Inflammatory macrophage treated with lipopolysaccharide for 1 hour (primary cell): ENCODE measurements around the gene PSMD13.
"Not testable (repeated sequence)": the region's sequence is repeated elsewhere in the genome, so short reads cannot be mapped to it uniquely, and the experiment has no call there.

Experiments used
- DNase-seq, 2 donors: peaks; one replicate each; pipeline ENCODE4 v3.0.0-alpha.2; 2020 to 2022

Gene PSMD13

DNA sequence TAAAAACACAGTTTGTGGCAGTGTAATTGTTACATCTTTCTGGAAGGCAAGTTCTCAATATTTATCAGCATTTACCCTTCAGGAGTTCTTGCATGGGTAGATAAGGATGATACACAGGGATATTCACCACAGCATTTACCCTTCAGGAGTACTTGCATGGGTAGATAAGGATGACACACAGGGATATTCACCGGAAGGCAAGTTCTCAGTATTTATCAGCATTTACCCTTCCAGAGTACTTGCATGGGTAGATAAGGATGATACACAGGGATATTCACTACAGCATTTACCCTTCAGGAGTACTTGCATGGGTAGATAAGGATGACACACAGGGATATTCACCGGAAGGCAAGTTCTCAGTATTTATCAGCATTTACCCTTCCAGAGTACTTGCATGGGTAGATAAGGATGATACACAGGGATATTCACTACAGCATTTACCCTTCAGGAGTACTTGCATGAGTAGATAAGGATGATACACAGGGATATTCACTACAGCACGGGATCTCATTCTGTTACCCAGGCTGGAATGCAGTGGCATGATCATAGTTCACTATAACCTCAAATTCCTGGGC lies 16.0 kb upstream of the PSMD13 start:
- DNase-seq: not testable (repeated sequence)

DNA sequence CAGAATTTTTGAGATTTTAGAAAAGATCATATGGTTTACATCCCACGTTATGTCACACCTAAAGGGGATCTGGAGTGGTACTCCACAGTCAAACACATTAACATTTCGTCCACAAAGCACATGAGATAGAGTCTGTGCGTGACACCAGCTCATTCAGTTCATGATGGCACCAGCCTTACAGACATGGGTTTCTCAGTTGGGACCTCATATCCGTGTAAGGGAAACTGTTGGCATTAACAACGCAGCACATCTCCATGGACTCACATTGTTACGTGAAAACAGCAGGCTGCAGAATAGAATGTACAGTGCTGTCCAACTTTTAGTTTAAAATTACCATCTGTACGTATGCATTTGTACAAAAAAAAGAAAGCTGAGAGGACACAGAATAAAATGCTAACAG lies 15.2 kb upstream of the PSMD13 start:
- no peak for DNase-seq

DNA sequence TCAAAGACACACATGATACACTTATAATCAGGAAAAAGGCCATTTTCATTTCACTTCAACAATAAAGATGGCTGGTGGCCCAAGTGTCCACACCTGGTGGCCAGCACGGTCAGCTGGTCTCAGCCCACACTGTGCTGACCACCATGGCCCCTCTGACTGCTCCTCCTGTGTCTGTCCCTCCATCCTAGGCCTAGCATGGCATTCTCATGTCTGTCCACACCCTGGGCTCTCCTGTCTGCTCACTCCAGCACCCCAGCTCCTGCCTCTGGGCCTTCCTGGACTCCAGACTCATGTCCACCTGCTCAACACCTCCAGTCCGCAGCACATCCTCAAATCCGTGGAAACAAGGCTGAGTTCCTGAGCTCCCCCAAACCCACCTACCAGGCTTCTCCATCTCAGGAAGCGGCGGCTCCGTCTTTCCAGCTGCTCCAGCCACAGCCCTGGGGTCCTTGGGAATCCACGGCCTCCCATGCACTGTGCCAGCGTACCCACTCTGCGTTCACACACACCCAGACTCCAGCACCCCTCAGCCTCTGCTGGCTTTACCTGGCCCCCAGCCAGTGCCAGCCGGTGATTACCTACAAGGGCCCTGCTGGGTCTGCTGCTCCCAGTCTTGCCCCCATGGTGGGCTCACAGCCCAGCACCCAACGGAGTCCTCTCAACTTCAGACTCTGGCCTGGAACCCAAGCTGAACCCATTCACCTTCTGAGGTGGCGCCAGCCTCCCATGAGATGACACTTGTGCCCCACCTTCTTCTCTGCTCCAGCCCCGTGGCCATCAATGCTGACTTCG lies 14.6 kb upstream of the PSMD13 start:
- DNase-seq: no peak

DNA sequence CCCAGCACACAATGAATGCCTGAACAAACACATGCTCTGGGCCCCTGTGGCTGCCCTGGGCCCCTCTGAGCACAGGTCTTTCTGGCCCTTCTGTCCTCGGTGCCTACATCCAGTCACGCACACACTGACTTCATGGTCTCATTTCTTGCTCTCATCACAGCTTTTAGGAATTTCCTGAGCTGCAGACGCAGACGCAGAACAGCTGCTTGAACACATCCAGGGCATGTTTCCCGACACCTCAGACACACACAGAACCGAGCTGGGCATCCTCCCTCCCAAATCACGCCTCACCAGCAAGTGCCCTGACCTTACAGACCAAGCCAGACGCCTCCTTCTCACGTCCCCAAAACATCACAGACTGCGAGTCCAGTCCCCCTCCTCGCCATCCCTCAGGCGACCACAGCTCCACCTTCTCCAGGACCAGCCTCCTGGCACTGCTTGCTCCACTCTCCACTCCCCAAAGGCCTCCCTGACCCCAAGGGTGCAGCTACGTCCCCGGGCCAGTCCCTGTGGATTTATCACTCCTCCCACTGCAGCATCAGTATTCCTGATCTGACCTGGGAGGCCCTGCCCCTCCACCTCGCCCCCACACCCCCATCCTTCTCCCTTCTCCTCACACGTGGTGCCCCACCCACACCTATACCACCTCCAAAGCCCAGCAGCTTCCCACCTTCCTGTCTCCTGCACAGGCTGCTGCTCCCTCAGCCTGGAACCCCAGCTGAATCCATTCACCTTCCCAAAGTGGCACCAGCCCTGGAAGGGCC lies 13.6 kb upstream of the PSMD13 start:
- no peak for DNase-seq

DNA sequence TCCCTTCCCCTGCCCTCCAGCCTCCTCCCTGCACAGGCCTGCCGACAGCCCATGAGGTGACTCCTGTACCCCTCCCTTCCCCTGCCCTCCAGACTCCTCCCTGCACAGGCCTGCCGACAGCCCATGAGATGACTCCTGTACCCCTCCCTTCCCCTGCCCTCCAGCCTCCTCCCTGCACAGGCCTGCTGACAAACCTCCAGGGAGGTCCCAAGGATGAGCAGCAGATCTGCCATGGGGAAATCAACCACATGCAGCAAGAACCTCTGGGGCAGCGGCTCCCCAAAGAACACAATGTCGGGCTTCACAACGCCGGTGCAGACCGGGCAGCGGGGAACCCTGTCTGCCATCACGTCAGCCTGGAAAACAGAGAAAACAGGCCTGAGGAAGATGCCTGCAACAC lies 12.9 kb upstream of the PSMD13 start:
- no peak for DNase-seq

DNA sequence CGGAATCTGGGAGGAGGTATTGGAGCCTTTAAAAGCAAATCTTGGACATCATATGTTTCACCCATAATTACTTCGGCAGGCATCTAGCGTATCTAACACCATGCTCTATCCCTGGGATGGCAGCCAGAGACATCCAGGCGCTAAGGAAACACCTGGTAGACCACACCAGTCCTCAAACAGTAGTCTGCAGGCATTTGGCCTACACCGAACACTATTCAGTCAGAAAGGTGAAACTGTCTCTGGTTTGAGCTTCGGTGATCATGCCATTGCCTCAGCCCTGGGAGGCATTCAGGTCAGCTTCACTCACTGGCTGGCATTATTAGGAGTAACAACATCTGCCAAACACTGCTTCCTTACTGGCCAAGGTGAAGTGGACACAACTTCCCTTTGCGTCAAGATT lies 12.4 kb upstream of the PSMD13 start:
- no peak for DNase-seq

DNA sequence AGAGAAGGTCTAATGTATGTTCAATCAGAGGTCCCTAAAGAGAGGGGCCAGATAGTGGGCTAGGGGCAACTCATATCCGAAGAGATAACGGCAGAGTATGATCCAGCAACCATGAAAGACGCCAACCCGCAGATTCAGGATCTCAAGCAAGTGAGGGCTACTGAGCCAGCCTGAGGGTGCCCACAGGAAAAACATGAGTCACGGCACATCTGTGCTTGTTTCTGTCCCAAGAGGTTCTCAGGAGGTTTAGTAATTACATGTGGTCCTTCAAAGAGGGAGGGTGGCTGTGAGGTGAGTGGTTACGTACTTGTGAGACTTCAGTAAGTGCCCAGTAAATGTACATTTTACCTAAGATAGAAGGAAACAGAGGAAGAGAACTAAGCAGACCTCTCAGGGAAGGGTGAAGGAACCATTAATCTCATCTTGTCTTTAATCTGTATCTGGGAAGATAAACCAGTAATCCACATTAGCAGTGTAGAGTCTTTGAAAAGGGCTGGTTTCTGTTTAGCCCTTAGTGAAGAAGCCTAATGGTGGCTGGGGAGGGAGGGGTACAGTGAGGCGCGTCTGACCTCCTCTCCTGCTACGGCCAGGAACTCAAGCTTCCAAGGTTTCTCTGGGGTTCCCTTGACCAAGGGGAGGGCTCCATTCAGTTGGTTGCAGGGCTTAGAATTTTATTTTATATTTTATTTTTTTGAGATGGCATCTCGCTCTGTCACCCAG lies 10.9 kb upstream of the PSMD13 start:
- no peak for DNase-seq

DNA sequence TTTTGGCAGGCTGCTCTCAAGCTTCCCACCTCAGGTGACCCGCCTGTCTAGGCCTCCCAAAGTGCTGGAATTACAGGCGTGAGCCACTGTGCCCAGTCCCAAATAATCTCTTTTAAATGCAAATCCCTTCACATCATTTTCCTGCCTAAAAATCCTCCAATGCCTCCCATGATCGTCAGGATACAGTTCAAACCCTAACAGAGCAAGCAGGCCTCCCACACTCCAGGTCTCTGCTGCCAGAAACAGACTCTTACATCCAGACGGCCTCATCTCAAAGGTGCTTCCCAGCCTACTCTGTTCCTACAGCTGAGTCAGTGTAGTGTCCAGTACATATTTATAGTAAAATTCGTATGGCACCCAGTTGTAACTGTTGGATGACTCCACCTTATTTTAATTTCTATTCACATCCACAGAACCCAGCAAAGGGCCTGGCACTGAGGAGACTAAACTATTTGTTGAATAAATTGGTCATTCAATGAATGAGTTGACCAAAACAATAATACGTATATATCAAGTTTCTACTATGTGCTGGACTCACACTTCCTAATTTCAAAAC lies 8.9 kb upstream of the PSMD13 start:
- DNase-seq: no peak

DNA sequence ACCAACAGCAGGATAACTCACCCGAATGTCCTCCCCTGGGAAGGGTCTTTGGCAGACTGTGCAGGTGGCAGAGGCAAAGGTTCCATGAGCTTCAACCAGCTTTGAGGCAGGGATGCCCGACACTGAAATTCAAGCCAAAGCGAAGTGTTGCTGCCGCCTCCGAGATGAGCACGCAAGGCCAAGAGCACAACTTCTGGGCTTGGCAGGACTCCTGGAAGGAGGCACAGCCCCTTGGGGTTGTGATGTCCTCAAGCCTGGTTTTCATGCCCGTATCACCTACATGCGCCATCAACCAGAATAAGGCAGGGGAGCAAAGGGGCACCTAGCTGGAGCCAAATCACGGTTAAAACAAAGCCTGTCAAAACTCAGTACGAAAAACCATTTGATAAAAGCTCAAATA lies 6.3 kb upstream of the PSMD13 start:
- no peak for DNase-seq

DNA sequence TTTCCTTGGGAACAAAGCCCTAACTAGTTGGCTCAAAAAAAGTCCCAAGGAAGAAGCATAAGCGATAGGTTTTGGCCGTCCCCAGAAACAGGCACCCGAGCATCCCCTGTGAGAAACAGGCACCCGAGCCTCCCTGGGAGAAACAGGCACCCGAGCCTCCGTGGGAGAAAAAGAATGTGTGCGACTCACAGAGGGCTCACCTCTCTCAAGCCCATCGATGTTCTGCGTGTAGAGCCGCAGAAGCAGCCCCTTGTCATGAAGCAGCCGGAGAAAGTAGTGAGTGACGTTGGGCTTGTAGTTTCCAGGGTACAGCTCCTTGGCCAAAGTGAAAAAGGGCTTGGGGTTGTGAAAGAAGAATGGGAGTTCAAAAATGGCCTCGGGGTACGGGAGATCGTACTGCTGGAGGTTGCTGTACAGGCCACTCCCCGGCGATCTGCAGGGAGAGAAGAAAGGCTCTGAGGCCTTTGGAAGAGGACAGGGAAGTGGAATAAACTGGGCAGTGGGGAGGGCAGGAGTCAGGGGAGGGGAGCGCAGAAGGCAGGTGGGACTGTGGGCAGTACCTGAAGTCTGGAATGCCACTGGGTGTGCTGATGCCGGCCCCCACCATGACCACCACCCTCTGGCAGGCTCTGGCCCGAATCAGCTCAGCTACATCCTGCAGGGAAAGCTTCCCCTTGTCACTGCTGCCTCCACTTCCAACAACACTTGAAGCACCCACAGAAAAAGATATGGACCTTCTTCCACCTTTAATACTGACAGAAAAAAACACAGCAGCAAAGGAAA lies 3.8 kb upstream of the PSMD13 start:
- DNase-seq: no peak

DNA sequence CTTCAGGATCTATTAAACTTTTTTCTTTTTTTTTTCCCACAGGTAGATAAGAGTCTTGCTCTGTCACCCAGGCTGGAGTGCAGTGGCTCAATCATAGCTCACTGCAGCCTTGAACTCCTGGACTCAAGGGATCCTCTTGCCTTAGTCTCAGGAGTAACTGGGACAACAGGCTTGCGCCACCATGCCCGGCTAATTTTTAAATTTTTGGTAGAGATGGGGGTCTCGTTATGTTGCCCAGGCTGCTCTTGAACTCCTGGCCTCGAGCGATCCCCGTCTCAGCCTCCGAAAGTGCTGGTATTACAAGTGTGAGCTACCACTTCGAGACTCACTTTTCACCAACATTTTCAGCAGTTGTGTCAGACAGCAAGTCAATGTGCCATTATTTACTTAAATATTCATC lies 1.6 kb upstream of the PSMD13 start:
- no peak for DNase-seq

DNA sequence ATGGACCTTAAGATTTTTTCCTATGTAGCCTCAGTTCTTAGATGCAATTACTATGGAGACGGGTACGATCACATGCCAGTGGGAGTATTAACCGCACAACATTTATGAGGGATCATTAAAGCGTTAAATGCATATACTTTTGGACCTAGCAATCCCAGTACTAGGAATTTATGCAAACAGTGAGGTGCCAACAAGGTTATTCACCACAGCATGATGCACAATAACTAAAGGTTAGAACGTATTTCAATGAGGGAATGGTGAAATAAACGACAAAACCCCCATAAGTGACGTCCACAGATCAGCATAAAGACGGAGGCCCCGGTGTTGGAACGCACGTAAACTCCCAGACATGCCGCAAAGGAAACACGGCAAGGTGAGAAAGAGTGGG lies 1.2 kb upstream of the PSMD13 start:
- no peak for DNase-seq

DNA sequence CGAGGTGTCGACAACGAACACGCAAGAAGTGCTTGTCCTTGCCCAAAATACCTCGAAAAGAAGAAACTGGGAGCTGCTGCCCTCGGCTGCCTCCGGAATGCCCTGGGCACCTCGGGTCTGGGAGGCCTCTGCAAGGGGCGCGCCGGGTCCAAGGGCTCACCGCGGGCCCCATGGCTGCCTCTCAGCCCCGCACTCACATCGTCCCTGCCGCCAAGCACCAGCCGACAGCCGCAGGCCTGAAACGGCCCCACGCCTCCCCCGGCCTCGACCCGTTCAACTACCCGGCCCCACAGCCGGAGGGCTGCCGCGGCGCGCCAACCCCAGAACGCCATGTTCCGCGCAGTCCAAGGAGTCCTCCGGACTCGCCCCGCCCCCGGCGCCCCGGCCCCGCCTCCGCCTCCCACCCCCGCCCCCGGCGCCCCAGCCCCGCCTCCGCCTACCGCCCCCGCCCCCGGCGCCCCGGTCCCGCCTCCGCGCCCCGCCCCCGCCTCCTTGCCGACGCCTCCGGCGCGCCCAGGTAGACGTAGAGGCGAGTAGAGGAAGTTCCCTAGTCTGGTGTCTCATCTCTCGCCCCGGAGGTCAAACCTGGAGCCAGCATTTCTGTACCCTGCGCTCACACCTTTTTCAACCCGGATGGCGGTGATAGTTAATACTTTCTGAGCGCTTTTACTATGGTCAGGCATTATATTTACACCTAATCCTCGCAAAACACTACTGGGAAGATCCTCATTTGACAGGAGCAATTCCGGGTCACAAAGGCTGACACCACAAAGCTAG lies 591 bp upstream of the PSMD13 start, which contains the start of gene SIRT3:
Gene SIRT3, minus strand, starts transcription at position 346 of the 777 bp plus-strand sequence. Its CDS starts 14 bp downstream, at position 332.
- peak; percentile 6 for DNase-seq

DNA sequence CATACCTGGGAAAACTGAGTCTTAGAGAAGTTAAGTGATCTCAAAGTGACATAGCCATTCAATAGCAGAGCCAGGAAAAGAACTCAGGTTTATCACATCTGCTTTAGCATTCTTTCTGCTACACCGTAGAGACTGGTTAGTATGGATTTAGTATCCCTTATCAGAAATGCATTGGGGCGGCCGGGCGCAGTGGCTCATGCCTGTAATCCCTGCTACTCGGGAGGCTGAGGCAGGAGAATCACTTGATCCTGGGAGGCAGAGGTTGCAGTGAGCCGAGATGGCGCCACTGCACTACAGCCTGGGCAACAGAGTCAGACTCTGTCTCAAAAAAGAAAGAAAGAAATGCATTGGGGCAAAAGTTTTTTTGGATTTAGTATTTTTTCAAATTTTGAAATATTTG lies 1.6 kb downstream of the PSMD13 start:
- not testable (repeated sequence) for DNase-seq

DNA sequence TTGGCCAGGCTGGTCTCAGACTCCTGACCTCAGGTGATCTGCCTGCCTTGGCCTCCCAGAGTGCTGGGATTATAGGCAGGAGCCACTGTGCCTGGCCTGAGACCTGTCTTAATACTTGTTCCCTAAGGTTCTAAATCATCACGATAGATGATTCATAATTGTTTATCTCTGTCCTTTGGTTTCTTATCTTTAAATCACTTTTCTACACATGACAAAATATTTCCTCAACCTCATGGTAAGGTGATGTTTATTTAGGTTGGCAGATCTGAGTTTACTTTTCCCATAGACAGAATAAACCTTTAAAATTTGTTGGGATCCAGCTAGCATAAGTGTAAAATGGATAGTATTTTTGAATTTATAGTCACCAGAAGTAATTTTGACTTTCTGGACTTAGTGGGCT lies 3.5 kb downstream of the PSMD13 start:
- DNase-seq: no peak

DNA sequence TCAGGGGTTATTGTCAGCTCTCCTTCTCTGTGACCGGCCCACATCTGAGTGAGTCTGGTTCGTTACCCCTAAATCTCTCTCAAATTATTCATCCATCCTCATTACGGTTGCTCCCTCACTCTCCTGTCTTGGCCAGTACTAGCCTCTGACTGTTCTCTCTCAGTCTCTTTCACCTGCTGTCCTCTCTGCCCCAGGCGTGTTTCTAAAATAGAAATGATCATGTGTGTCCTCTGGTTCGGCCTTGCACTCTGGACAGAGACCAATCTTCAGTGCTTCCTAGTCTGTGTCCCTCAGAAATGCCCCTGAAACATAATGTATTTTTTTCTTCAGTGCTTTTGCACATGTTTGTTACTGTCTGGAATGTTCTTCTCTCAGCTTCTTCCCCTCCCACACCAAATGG lies 4.9 kb downstream of the PSMD13 start:
- no peak for DNase-seq

DNA sequence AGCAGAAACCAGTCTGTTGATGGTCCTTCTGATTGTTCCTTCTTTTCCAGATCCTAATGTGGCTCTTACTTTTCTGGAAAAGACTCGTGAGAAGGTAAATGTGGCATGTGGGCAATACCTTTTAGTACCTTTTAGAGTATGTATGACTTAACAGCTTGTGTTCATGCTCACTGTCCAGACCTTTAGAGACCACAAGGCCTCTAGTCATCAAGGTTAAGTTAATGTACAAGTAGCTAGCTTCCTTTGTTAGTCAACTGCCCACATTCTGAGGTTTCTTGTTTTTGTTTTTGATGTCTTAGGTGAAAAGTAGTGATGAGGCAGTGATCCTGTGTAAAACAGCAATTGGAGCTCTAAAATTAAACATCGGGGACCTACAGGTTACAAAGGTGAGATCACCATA lies 7.6 kb downstream of the PSMD13 start:
- no peak for DNase-seq

DNA sequence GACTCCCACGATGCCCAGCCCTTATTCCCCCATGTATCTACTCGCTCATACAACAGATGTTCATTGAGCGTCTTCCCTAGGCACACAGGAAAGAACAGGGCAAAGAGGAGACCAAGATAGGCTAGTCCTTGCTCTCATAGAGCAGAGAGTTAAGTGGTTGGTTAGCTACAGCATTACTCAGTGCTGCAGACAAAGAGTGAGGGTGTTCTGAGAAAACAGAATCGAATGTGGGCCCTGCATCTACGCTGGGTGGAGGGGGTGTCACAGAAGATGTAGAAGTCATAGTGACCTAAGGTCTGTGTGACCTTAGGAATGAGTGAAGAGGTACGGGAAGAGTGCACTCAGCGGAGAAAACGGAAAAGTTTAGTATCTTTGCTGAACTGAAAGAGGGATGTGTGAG lies 12.3 kb downstream of the PSMD13 start:
- no peak for DNase-seq

DNA sequence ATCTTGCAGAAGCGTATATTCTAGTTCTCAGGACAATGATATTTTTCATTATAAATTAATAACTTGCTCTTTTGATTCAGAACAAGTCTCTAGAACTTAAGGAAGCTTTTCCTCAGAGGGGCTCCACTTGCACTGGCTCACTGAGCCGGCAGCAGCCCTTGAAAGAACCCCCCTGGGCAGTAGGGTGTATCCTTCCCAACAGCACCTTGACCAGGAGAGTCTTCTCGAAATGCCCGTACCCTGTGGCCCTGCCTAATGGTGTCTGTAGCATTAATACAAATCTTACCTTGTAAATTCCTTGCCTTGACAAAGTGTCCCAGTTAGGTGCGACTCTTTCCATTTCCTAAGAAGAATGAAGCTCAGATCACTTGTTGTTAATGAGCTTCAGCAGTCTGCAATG lies 13.5 kb downstream of the PSMD13 start:
- no peak for DNase-seq

DNA sequence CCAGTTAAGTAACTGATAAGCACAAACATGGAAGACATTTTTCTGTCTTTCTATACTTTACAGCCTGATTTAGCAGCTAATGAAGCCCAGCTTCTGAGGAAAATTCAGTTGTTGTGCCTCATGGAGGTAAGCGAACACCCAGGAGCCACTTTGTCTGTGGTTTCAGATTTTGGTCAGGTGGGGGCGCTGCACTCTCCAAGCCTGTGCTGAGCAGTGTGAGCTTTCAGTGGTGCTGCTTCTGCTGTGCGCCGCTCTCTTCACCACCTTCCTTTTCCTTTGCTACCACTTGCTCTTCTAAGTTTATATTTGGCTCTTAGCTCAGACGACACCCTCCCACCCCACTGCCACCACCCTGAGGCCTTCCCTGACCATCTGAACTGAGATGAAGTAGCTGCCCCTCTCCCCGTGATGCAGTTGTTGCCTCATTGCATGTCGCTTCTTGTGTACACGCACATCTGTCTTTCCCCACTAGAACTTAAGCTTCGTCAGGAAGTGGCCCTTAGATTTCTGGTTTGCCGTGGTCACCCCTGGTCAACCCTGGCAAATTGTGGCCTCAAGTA lies 14.0 kb downstream of the PSMD13 start:
- peak; percentile 12 to 76 for DNase-seq

DNA sequence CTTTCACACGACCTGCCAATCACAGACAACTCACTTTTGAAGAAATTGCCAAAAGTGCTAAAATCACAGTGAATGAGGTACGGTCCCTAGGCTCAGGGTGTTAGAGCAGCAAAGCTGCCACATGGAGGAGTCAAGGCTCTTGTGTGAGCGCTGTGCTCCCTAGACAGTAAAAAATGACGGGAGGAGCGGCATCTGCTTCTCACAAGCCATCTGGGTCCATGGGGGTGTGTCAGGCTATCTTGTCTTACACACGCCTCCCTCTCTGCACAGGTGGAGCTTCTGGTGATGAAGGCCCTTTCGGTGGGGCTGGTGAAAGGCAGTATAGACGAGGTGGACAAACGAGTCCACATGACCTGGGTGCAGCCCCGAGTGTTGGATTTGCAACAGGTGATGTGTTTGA lies 14.8 kb downstream of the PSMD13 start:
- DNase-seq: no peak
